PC-3 (cell line): ENCODE results near the gene CACTIN.

Experiments
- CTCF ChIP-seq: fragments of 300-600 bp; sonication (generic); conservative IDR thresholded peaks from 2 replicates; pipeline ENCODE4 v1.5.1; 2017; ENCODE audit warnings: antibody characterized with exemption, low read depth, mild to moderate bottlenecking, low read length
- EZH2 ChIP-seq: fragments of 300-600 bp; sonication (generic); IDR thresholded peaks from one replicate; pipeline ENCODE4 v1.6.1; 2017; ENCODE audit warnings: antibody characterized with exemption, mild to moderate bottlenecking, low read length; ENCODE audit not compliant: unreplicated experiment
- EZH2phosphoT487 ChIP-seq: fragments of 300-600 bp; sonication (generic); IDR thresholded peaks from 2 replicates; pipeline ENCODE4 v1.6.1; 2018; ENCODE audit warnings: mild to moderate bottlenecking, antibody characterized with exemption, low read length, borderline replicate concordance

- TF ChIP-seq CTCF (no peak), EZH2 (no peak), EZH2phosphoT487 (no peak)
These were observed 19.1 kb downstream of the CACTIN start for GRCh38 chr19:3607303-3608078.
